Activated CD4-positive, alpha-beta T cell treated with anti-CD3 and anti-CD28 coated beads, Interleukin-2, amount 10 ng/mL, durations not matched to agents 24 days and 14 days (primary cell): ENCODE measurements around the gene ZNF770. TPM values are rescaled to one million over a fixed set of nuclear protein-coding genes. Genes with fewer than 3 reads are reported as not detected.

Experiments
- DNase-seq: peaks from one replicate; pipeline ENCODE4 v3.0.0; 2022
- H3K27ac Mint-ChIP-seq: one replicate; pipeline ENCODE4 v1.8.0; 2022; ENCODE audit warnings: mild to moderate bottlenecking, mixed read lengths
- H3K27me3 Mint-ChIP-seq: one replicate; pipeline ENCODE4 v1.8.0; 2022; ENCODE audit warnings: mixed read lengths
- H3K36me3 Mint-ChIP-seq: one replicate; pipeline ENCODE4 v1.8.0; 2022; ENCODE audit warnings: low read depth, mild to moderate bottlenecking, mixed read lengths
- H3K4me1 Mint-ChIP-seq: one replicate; pipeline ENCODE4 v1.8.0; 2021; ENCODE audit warnings: mixed read lengths
- H3K4me3 Mint-ChIP-seq: one replicate; pipeline ENCODE4 v1.8.0; 2022; ENCODE audit warnings: mild to moderate bottlenecking, moderate library complexity, mixed read lengths
- H3K9me3 Mint-ChIP-seq: one replicate; pipeline ENCODE4 v1.8.0; 2021; ENCODE audit warnings: mixed read lengths
- intact Hi-C: fragments of 100-400 bp; cut with micrococcal nuclease; formaldehyde crosslinking; loops from one replicate; pipeline ENCODE4 v1.15.1; 2023
- total RNA-seq: library from RNA; stranded (reverse); gene quantifications from 2 replicates; pipeline ENCODE4 v1.2.3, GENCODE V29; 2022

Gene ZNF770
- 53.9 and 56.3 TPM in 2 replicates for total RNA-seq

- peaks cover 2% of the 10 kb centered on the region for H3K9me3 Mint-ChIP-seq
- peak; percentile 96 for DNase-seq
- intact Hi-C loops = loop anchor here (1.0 to 5.0 kb wide), 2 partner anchors 19 to 559 kb away; partner anchors contain the start of genes AQR and DPH6
- H3K27me3 Mint-ChIP-seq = no peaks in the 10 kb centered on the region
- H3K4me1 Mint-ChIP-seq = peaks cover 28% of the 10 kb centered on the region
- peaks cover 27% of the 10 kb centered on the region for H3K36me3 Mint-ChIP-seq
- peak within 1 kb of the TSS; percentile 97 for H3K4me3 Mint-ChIP-seq
- peak within 1 kb of the TSS; percentile 99 for H3K27ac Mint-ChIP-seq
These were observed at the start of gene ZNF770 for GRCh38 chr15:34988027-34988902. TSS of gene ZNF770 (minus strand) at chr15:34988287. CDS start at chr15:34983434, 4,853 bp downstream.

- DNase-seq = no peak
- Mint-ChIP-seq H3K4me1 (no peaks in the 10 kb centered on the region), H3K9me3 (no peaks in the 10 kb centered on the region), H3K36me3 (no peaks in the 10 kb centered on the region), H3K4me3 (no peak overlapping the region), H3K27me3 (no peaks in the 10 kb centered on the region), H3K27ac (no peak overlapping the region)
- intact Hi-C loops = no loop called here
These were observed 40.3 kb upstream of the ZNF770 start for GRCh38 chr15:35028235-35028984.

- H3K4me3 Mint-ChIP-seq = no peak overlapping the region
- H3K36me3 Mint-ChIP-seq = no peaks in the 10 kb centered on the region
- no peak for DNase-seq
- no peak overlapping the region for H3K27ac Mint-ChIP-seq
- H3K9me3 Mint-ChIP-seq = no peaks in the 10 kb centered on the region
- intact Hi-C loops = no loop called here
- peaks cover 3% of the 10 kb centered on the region for H3K27me3 Mint-ChIP-seq
- peaks cover 2% of the 10 kb centered on the region for H3K4me1 Mint-ChIP-seq
These were observed 35.7 kb upstream of the ZNF770 start for GRCh38 chr15:35023804-35024203.

GRCh38 chr15:35020974-35021373 is 32.9 kb upstream of the ZNF770 start:
- Mint-ChIP-seq H3K27me3 (peaks cover 8% of the 10 kb centered on the region), H3K4me1 (peaks cover 2% of the 10 kb centered on the region), H3K36me3 (no peaks in the 10 kb centered on the region), H3K27ac (no peak overlapping the region), H3K9me3 (no peaks in the 10 kb centered on the region), H3K4me3 (no peak overlapping the region)
- DNase-seq = no peak
- intact Hi-C loops = no loop called here

- Mint-ChIP-seq H3K4me1 (peaks cover 2% of the 10 kb centered on the region), H3K27me3 (peaks cover 11% of the 10 kb centered on the region), H3K36me3 (no peaks in the 10 kb centered on the region), H3K27ac (no peak overlapping the region), H3K9me3 (no peaks in the 10 kb centered on the region), H3K4me3 (no peak overlapping the region)
- intact Hi-C loops = no loop called here
- DNase-seq = no peak
These were observed 31.6 kb upstream of the ZNF770 start for GRCh38 chr15:35019404-35020327.

- no peaks in the 10 kb centered on the region for H3K9me3 Mint-ChIP-seq
- no peaks in the 10 kb centered on the region for H3K4me1 Mint-ChIP-seq
- no peak overlapping the region for H3K4me3 Mint-ChIP-seq
- intact Hi-C loops = no loop called here
- no peak overlapping the region for H3K27ac Mint-ChIP-seq
- DNase-seq = no peak
- peaks cover 17% of the 10 kb centered on the region for H3K27me3 Mint-ChIP-seq
- no peaks in the 10 kb centered on the region for H3K36me3 Mint-ChIP-seq
These were observed 26.2 kb upstream of the ZNF770 start for GRCh38 chr15:35014241-35014640.

GRCh38 chr15:35013370-35013769 is 25.3 kb upstream of the ZNF770 start:
- no peaks in the 10 kb centered on the region for H3K9me3 Mint-ChIP-seq
- DNase-seq = no peak
- no peaks in the 10 kb centered on the region for H3K36me3 Mint-ChIP-seq
- peaks cover 17% of the 10 kb centered on the region for H3K27me3 Mint-ChIP-seq
- H3K4me1 Mint-ChIP-seq = no peaks in the 10 kb centered on the region
- no peak overlapping the region for H3K27ac Mint-ChIP-seq
- intact Hi-C loops = no loop called here
- H3K4me3 Mint-ChIP-seq = no peak overlapping the region

- intact Hi-C loops = no loop called here
- H3K27ac Mint-ChIP-seq = no peak overlapping the region
- no peaks in the 10 kb centered on the region for H3K9me3 Mint-ChIP-seq
- H3K27me3 Mint-ChIP-seq = peaks cover 11% of the 10 kb centered on the region
- no peaks in the 10 kb centered on the region for H3K36me3 Mint-ChIP-seq
- no peak overlapping the region for H3K4me3 Mint-ChIP-seq
- no peak for DNase-seq
- no peaks in the 10 kb centered on the region for H3K4me1 Mint-ChIP-seq
These were observed 19.3 kb upstream of the ZNF770 start for GRCh38 chr15:35007397-35007796.

GRCh38 chr15:35005933-35006332 is 17.8 kb upstream of the ZNF770 start:
- Mint-ChIP-seq H3K4me1 (no peaks in the 10 kb centered on the region), H3K36me3 (no peaks in the 10 kb centered on the region), H3K4me3 (no peak overlapping the region), H3K27ac (no peak overlapping the region), H3K27me3 (peaks cover 8% of the 10 kb centered on the region), H3K9me3 (no peaks in the 10 kb centered on the region)
- intact Hi-C loops = no loop called here
- DNase-seq = no peak

GRCh38 chr15:35003928-35004327 is 15.8 kb upstream of the ZNF770 start:
- Mint-ChIP-seq H3K4me3 (no peak overlapping the region), H3K27ac (no peak overlapping the region), H3K36me3 (no peaks in the 10 kb centered on the region), H3K27me3 (peaks cover 8% of the 10 kb centered on the region), H3K4me1 (no peaks in the 10 kb centered on the region), H3K9me3 (no peaks in the 10 kb centered on the region)
- DNase-seq = no peak
- intact Hi-C loops = no loop called here

- Mint-ChIP-seq H3K27me3 (peaks cover 6% of the 10 kb centered on the region), H3K4me3 (no peak overlapping the region), H3K4me1 (no peaks in the 10 kb centered on the region), H3K36me3 (no peaks in the 10 kb centered on the region), H3K9me3 (no peaks in the 10 kb centered on the region), H3K27ac (no peak overlapping the region)
- intact Hi-C loops = no loop called here
- DNase-seq = no peak
These were observed 12.4 kb upstream of the ZNF770 start for GRCh38 chr15:35000511-35000910.

GRCh38 chr15:34999906-35000305 is 11.8 kb upstream of the ZNF770 start:
- H3K4me3 Mint-ChIP-seq = no peak overlapping the region
- intact Hi-C loops = no loop called here
- H3K27ac Mint-ChIP-seq = no peak overlapping the region
- peaks cover 6% of the 10 kb centered on the region for H3K27me3 Mint-ChIP-seq
- no peak for DNase-seq
- no peaks in the 10 kb centered on the region for H3K36me3 Mint-ChIP-seq
- H3K4me1 Mint-ChIP-seq = no peaks in the 10 kb centered on the region
- H3K9me3 Mint-ChIP-seq = no peaks in the 10 kb centered on the region

GRCh38 chr15:34994925-34995324 is 6.8 kb upstream of the ZNF770 start:
- Mint-ChIP-seq H3K4me1 (peaks cover 21% of the 10 kb centered on the region), H3K36me3 (no peaks in the 10 kb centered on the region), H3K4me3 (no peak overlapping the region), H3K9me3 (peaks cover 7% of the 10 kb centered on the region), H3K27me3 (no peaks in the 10 kb centered on the region), H3K27ac (no peak overlapping the region)
- DNase-seq = no peak
- intact Hi-C loops = no loop called here
